Hematopoietic multipotent progenitor cell treated with erythropoietin and hydrocortisone succinate and interleukin-3 and kit ligand, for 6 days (in vitro differentiated cells): ENCODE data around the gene DOCK7.
"Not testable (repeated sequence)": the region's sequence is repeated elsewhere in the genome, so short reads cannot be mapped to it uniquely, and the experiment has no call there.

Source experiments
- DNase-seq: peaks from one replicate; pipeline ENCODE4 v3.0.0-alpha.2; 2015

Gene DOCK7

GRCh38 chr1:62687903-62688686 lies at the start of gene DOCK7:
Gene DOCK7 (minus strand): TSS chr1:62688386. CDS start chr1:62688264, 122 bp downstream.
- peak; percentile 74 for DNase-seq

DNA sequence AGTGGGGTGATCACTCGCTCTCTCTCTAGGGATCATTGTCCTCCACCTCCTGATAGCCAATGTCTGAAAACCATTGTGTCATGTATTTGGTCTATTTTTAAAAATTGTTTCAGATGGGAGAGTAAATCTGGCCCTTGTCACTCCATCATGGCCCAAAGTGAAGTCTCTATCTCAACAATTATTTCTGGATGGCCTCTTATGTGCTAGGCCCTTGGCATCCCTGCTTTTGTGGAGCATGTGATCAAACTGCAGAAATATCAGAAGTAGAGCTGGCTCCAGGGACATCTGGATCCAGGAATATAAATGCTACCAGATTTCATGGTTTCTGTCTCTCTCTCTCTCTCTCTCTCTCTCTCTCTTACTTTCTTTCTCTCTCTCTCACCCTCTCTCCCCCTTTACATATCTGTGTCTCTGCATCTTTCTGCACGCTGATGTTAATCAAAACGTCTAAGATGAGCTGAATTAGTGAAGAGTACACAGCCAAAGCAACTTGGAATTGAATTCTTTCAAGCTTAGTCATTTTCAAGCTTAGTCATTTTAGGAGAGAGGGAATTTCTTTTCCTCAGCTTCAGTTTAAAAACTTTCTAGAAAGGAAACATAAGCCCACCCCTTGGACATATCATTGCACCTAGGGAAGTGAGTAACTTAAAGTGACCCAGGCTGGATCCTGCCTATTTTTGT lies 47.4 kb upstream of the DOCK7 start:
- no peak for DNase-seq

DNA sequence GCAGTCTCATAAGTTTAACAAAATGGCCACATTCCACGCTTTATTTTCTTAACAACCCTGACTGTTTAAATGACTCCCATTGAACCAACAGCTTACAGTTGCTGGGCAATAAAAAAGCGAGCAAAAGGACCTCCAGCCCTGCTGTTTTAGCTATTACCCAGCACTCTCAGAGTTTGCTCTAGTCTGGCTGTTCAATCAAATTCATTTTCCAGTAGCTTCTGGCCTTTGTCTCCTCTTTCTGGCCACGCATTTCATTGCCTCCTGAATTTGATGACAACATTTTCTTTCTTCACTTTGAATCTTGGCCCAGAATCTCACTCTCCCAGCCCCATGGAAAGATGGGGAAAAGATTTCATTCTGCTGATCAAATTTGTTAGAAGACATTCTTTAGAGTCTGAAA lies 44.1 kb upstream of the DOCK7 start:
- no peak for DNase-seq

DNA sequence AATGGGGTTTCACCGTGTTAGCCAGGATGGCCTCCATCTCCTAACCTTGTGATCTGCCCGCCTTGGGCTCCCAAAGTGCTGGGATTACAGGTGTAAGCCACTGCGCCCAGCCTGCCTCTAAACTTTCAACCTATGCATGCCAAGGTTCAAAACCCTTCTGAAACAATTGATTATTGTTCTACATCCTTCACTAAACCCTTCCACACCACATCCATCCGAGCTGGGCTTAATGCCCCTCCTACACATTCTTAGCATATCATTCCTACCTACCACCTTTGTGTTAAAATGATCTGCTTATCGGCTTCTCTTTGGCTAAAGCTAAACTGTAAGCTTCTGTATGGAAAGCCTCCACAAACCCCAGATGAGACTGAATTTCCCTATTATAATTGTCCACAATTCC lies 40.8 kb upstream of the DOCK7 start:
- DNase-seq, result no peak

- DNase-seq, result no peak
These were observed 39.6 kb upstream of the DOCK7 start for GRCh38 chr1:62727656-62728407.

GRCh38 chr1:62726011-62726442 lies 37.8 kb upstream of the DOCK7 start:
- DNase-seq, result no peak

- DNase-seq, result no peak
These were observed 37.1 kb upstream of the DOCK7 start for GRCh38 chr1:62725255-62725654.

- DNase-seq, result no peak
These were observed 36.2 kb upstream of the DOCK7 start for GRCh38 chr1:62724430-62724829.

DNA sequence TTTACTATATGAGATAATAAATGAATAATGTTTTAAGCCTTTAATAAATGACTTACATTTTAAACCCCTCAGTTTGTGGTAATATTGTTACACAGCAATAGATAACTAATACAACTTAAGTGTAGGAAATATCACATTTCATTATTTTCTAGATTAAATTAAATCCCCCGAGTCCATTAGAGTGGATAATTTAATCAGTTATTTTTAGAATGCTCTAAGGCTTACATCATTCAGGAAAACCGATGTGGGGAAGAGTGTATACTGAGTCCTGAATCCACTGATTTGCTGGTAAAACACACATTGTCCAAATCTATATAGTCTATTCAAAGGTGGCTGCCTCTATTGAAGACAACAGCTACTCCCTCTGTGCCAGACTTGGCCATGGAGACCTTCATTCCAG lies 35.7 kb upstream of the DOCK7 start:
- DNase-seq, result no peak

DNA sequence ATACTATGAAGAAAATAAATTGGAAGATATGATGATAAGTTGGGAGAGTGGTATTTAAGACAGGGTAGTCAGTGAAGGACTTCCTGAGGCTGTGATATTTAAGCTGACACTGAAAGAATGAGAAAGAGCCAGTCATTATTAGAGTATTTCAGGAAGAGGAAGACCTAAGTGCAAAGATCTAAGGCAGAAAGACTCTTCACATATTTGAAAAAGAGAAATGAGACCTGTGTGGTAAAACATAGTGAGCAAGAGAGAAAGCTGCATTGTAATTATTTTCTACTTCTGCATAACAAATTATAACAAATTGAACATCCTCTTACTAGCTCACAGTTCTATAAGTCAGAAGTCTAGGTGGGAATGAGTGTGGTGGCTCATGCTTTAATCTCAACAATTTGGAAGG lies 34.6 kb upstream of the DOCK7 start:
- no peak for DNase-seq

- peak; percentile 49 for DNase-seq
These were observed 32.9 kb upstream of the DOCK7 start for GRCh38 chr1:62720946-62721554.

GRCh38 chr1:62718400-62718799 lies 30.2 kb upstream of the DOCK7 start:
- DNase-seq, result not testable (repeated sequence)

- DNase-seq, result no peak
These were observed 29.3 kb upstream of the DOCK7 start for GRCh38 chr1:62717483-62717882.

- no peak for DNase-seq
These were observed 28.2 kb upstream of the DOCK7 start for GRCh38 chr1:62716397-62716796.

DNA sequence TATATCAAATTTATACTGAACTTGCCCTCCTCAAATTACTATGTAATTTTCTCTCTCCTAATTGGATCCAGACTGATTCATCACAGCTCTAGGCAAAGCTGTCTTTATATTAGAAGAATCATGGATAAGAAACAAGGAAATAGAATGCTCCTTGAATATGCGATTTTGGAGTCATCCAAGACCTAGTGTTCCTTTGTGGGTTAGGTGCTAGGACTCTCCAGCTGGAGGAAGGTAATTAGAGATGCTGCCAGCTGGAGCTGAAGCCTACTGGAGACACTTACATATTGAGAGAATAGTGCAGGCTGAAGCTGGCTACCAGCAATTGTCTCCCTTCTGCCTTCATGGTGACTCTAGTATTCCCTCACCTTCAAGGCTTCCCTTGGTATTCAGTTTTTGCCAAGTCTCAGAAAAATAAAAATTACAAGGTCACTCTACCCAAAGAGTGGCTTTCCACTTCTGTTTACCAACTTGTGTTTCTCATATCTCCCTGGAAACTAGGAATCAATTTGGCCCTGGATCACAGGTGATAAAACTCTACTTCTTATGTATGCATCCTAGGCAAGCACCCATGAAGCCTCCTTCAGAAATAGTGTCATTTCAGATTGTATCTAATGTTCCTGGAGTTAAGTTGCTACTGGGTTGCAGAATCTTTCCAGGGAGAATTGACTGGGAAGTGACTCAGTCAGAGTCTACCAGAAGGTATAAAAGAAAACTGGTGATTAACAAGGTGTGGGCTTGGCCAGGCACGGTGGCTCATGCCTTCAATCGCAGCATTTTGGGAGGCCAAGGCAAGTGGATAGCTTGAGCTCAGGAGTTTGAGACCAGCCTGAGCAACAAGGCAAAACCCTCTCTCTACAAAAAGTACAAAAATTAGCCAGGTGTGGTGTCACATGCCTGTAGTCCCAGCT lies 24.4 kb upstream of the DOCK7 start:
- DNase-seq, result no peak

DNA sequence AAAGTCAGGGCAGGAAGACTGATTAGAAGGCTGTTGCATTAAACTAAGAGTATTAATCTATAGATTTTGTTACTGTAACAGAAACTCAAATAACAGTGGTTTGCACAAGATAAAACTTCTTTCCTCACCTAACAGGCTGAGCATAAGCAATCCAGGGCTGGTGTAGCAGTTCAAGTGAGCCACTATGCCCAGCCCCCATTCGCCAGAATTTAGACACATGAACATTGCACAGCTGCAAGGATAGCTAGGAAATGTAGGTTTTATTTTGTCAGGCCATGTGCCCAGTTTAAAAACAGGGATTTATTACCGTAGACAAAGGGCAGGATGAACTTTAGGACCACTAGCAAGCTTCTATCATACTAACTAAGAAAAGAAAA lies 19.5 kb upstream of the DOCK7 start:
- DNase-seq, result no peak

GRCh38 chr1:62706985-62707743 lies 19.0 kb upstream of the DOCK7 start:
- DNase-seq, result no peak

DNA sequence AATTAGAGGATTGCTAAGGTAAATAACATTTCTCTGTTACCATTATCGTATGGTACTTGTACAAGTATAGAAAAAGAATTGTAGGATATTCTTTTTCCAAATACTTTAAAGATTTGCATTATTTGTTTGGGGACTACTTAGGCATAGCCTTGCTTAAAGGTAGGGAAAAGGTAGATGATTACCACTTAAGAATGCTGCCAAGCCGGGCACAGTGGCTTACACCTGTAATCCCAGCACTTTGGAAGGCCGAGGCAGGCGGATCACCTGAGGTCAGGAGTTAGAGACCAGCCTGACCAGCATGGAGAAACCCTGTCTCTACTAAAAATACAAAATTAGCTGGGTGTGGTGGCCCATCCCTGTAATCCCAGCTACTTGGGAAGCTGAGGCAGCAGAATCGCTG lies 10.0 kb upstream of the DOCK7 start:
- DNase-seq, result not testable (repeated sequence)

DNA sequence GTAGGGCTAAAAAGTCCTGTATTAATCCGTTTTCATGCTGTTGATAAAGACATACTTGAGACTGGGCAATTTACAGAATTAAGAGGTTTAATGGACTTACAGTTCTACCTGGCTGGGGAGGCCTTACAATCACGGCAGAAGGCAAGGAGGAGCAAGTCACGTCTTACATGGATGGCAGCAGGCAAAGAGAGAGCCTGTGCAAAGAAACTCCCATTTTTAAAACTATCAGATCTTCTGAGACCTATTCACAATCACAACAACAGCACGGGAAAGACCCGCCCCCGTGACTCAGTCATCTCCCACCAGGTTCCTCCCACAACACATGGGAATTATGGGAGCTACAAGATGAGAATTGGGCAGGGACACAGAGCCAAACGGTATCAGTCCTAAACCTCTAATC lies 6.3 kb upstream of the DOCK7 start:
- not testable (repeated sequence) for DNase-seq

- no peak for DNase-seq
These were observed 4.9 kb upstream of the DOCK7 start for GRCh38 chr1:62693123-62693522.

DNA sequence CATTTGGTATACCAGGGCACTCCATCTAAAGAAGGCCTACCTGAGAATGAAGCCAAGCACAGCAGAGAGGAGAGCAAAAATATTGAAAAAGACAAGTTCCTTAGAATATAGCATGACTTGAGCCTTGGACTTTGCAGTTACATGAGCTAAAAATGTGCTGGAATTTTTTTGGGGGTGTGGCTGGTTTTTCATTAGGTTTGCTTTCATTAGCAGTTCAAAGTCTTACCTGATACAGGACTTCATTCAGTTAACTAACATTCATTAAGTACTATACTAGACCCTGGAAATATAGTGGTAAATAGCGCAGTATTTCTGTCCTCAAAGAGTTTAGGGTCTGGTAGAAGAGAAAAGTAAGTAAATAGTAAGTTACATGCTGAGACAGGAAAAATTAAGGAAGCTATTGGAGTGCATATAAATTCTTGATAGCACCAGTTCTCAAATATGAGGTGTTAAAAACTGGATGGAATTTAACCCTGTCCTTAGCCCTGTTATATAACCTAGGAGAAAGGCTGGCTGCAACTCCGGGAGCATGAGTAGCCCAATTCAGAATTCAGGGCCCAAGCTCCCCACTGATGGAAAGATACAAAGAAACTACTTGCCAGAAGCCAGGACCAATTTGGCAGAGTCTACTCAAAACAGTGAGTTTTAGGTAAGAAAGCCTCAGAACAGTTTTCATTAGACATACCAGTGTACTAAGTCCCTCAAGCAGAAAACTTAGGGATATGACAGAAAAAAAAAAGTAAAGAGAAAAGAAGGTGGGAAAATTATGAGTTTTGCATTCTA lies 3.1 kb upstream of the DOCK7 start:
- DNase-seq, result no peak
